Stimulated activated CD4-positive, alpha-beta T cell treated with anti-CD3 and anti-CD28 coated beads, Interleukin-1b, Interleukin-23, amount 100 ng/mL, for 48 hours (primary cell): ENCODE data around the gene PMEPA1.
A peak's percentile ranks its signal among the peaks of the same experiment; 100 is the strongest.

ENCODE experiments used
- DNase-seq: peaks from one replicate; pipeline ENCODE4 v3.0.0-alpha.2; 2020

PMEPA1 gene

GRCh38 chr20:57711311-57711712 is 1.5 kb upstream of the PMEPA1 start:
- DNase-seq, result no peak

- DNase-seq, result no peak
These were observed 1.0 kb upstream of the PMEPA1 start for GRCh38 chr20:57710841-57711240.

- DNase-seq, result no peak
These were observed 831 bp downstream of the PMEPA1 start for GRCh38 chr20:57708694-57709673.

GRCh38 chr20:57707849-57708693 is 1.7 kb downstream of the PMEPA1 start:
- no peak for DNase-seq

- no peak for DNase-seq
These were observed 2.5 kb downstream of the PMEPA1 start for GRCh38 chr20:57707320-57707719.

GRCh38 chr20:57705127-57705899 is 4.5 kb downstream of the PMEPA1 start:
- no peak for DNase-seq

GRCh38 chr20:57704245-57704644 is 5.6 kb downstream of the PMEPA1 start:
- no peak for DNase-seq

- DNase-seq, result no peak
These were observed 6.8 kb downstream of the PMEPA1 start for GRCh38 chr20:57703013-57703412.

GRCh38 chr20:57702521-57702920 is 7.3 kb downstream of the PMEPA1 start:
- no peak for DNase-seq

GRCh38 chr20:57702091-57702490 is 7.7 kb downstream of the PMEPA1 start:
- no peak for DNase-seq

GRCh38 chr20:57701651-57702050 is 8.2 kb downstream of the PMEPA1 start:
- no peak for DNase-seq

- DNase-seq, result no peak
These were observed 8.7 kb downstream of the PMEPA1 start for GRCh38 chr20:57701090-57701489.

- no peak for DNase-seq
These were observed 10.4 kb downstream of the PMEPA1 start for GRCh38 chr20:57699395-57699794.

GRCh38 chr20:57698867-57699275 is 10.9 kb downstream of the PMEPA1 start:
- no peak for DNase-seq

GRCh38 chr20:57698116-57698866 is 11.5 kb downstream of the PMEPA1 start:
- peak; percentile 89 for DNase-seq

- DNase-seq, result no peak
These were observed 12.3 kb downstream of the PMEPA1 start for GRCh38 chr20:57697543-57697942.

- no peak for DNase-seq
These were observed 13.3 kb downstream of the PMEPA1 start for GRCh38 chr20:57696401-57696961.

GRCh38 chr20:57695940-57696339 is 13.9 kb downstream of the PMEPA1 start:
- DNase-seq, result no peak

- DNase-seq, result no peak
These were observed 14.8 kb downstream of the PMEPA1 start for GRCh38 chr20:57695012-57695411.

- no peak for DNase-seq
These were observed 15.3 kb downstream of the PMEPA1 start for GRCh38 chr20:57694481-57694880.

GRCh38 chr20:57693670-57694329 is 16.0 kb downstream of the PMEPA1 start:
- no peak for DNase-seq
